Anterior cingulate cortex (tissue), 58 donors: Measurements from ENCODE around the gene EME1.

Experiments used
- DNase-seq, 58 donors: peaks; one replicate each; lab custom pipeline; 2025; lab: John Stamatoyannopoulos, UW

Gene EME1

DNA sequence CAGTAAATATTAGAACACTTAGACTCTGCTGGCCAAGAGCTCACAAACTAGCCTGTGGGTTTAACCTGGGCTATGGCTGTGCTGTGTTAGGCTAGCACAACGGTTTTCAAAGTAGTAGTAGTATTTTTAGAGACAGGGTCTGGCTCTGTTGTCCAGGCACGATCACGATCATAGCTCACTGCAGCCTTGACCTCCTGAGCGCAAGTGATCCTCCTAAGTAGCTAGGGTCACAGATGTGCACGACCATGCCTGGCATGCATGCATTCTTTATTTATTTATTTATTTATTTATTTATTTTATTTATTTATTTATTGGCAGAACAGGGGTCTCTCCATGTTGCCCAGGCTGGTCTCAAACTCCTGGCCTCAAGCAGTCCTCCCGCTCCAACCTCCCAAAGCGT, 10.4 kb upstream of the EME1 start:
- DNase-seq: no peak

DNA sequence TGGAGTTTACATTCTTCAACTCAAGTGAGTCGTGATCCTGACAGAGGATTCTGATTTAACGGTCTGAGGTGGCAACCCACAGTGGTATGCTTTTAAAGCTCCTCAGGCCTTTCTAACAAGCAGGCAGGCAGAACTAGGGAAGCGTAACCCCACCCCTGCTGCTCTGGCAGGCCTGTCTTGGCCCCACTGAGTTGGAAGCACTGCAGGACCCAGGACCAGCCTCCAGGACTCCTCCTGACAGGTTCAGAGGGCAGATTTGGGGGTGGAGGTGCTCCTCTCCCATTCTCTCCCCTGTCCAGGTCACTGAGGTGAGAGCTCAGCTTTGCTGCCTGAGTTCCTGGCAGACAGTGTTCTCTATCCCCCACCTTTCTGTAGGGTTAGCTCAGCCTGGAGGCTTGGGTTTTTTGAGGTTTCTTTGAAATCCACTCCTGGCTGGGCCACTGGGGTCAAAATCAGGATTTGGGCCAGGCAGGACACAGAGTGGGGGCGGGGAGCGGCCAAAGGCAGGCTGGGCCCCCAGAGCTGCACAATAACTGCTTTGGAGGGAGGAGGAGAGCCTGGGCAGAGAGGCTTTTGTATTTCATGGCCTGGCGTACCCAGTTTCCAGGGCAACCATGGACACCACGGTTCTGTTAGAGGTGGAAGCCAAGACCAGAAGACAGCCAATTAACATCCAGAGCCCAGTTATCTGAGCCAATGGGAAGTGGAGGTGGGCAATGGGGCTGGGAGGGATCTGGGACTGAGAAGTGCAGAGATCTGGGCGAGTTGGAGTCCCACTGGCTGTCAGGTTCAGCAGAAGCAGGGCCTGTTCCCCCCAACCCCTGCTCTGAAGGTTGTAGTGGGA, 9.6 kb upstream of the EME1 start:
- peak in 53 of 58 donors; percentile 7 to 92 (median 68) for DNase-seq

DNA sequence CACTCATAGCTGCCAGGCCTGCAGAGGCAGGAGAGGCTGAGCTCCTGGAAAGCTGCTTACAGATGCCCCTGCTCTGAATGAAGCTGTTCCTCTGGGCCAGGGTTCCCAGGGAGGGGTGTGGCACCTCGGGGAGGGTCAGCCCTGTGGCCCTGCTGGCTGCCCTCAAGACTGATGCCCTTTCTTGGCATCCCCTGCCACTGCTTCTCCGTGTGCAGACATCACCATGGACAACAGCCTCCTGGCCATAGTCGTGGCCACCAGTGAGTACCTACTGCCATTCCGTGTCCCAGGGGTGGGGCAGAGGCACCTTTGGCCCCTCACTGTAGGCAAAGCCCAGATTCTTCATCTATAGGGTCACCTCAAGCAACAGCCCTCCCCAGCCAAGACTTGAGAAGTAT, 9.0 kb upstream of the EME1 start:
- DNase-seq: peak in 1 of 58 donors; percentile 46

DNA sequence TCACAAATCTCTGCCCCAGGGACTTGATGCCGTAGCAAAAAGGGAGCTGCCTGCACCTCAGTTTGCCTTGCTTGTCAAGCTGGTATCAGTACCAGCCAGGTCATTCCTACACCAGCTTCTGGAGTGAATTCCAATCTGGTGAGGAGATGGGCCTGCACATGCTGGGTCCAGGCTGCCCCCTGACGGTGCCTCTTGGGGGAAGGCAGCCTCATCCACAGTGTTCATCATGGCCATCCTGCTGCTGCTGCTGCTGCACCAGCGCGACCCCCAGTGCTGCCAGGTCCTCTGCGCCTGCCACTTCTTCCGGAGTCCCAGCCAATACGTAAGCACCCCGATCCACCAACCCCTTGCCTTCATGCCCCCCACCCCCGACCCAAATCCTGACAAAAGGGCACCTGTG, 8.3 kb upstream of the EME1 start:
- DNase-seq: no peak

DNA sequence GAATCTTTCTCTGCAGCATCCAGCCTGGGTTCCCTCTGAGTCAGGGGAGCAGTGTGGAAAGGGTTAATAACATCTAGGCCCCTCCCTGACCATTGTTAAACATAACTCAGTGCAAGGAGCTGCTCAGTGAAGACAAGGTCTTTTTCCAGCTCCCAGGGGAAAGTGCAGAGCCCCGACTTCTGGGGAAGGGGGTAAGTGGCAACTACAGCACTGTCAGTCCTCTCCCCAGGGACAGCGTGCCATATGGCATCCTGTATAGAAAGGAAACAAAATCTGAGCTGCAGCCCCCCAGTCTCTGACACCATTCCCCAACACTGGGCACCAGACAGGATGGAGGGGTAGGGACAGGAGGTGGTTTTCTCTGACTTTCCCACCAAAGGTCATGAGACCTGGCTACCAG, 7.9 kb upstream of the EME1 start:
- no peak for DNase-seq

DNA sequence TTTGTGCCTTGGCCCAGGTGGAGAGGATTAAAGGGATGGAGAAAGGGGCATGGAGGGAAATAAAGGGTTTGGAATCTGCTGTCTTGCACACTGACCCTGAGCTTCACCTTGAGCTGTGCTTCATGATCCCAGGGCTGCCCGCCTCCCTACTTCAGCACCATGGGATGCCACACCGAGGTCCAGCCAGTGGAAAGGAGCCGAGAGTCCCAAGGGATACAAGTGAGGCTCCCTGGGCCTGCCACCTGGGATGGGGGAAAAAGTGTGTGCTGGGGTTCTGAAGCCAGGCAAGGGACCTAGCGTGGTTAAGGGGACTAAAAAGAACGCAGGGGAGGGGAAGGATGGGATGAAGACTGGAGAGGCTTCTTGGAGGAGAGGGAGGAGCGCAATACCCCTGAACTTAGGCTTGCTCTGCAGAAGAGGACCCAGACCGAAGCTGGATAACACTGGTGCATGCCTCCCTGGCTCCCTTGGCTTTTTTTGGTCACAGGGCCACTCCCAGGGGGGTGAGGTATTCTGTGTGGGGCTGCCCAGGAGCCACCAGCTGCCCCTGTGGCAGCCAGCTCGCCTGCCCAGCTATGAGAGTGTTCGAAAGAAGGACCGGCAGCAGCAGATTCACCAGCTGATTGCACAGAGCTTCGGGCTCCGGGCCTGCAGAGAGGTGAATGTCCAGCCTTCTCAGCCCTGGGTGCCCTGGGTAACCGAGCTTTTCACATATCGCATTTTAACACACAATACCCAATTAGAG, 7.2 kb upstream of the EME1 start:
- DNase-seq: no peak

DNA sequence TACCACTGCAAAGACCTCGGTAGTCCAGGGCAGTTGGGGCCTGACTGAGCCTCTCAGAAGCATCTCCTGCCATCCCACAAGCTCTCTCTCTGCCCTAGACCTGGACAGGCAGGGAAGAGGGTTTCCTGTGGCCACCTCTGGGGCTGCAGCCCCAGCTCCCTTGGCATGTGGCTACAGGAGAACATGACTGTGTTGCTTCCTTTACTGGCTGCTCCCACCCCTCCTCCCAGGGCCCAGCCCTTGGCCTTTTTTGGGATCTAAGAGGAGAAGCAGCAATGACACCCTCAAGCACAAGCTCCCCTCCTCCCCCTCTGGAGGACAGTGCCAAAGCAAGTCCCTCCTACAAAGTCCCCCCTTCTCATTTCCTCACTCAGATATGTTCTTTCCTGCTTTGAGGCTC, 5.6 kb upstream of the EME1 start:
- no peak for DNase-seq

DNA sequence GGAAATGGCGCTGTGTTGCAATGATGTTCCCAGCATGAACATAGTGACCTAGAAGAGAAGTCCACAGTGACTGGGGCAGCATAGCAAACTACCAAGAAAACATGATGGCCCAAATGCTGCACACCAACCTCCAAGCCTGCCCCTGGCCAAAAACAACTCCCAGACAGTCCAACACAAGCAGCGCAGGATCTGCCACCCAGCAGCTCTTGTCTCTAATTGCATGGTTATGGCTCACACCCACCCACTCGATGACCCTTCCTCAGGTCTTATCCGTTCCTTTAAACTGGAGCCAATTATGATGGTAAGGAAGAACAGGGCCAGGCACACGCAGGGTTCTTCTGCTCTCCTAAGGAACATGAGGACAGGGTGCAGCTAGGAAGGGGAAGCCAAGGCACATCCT, 3.0 kb upstream of the EME1 start:
- no peak for DNase-seq

DNA sequence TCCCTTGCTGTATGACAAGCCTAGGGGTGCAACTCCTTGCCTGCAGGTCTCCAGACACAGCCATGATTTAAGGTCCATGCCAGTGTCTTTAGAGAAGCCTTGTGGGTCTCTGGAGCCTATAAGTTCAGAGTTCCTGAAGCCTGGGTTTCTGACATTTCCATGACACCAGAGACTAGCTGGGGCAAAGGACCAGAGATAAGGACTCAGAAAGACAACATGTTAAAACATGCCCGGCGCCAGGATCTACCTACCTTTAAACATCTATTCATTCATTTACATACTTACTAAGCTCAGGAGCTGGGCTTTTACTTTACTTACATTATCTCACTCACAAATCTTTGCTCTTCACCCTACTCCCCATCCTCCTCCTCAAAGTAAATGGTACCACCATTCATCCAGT, 1.5 kb upstream of the EME1 start:
- DNase-seq: no peak

DNA sequence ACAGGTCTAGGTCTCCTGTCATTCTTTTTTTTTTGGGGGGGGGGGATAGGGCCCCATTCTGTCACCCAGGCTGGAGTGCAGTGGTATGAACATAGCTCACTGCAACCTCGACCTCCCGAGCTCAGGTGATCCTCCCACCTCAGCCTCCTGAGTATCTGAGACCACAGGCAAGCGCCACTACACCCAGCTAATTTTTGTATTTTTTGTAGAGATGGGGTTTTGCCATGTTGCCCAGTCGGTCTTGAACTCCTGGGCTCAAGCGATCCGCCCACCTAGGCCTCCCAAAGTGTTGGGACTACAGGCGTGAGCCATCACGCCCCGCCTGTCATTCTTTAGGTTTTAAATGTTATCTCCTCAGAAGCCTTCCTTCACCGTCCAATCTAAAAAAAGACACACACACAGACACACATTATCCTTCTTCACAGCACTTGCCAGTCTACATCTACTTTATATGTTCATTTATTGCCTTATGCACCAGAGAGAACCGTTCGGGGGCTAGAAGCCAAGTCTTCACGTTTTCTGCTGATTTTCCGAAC, 739 bp upstream of the EME1 start:
- no peak for DNase-seq

DNA sequence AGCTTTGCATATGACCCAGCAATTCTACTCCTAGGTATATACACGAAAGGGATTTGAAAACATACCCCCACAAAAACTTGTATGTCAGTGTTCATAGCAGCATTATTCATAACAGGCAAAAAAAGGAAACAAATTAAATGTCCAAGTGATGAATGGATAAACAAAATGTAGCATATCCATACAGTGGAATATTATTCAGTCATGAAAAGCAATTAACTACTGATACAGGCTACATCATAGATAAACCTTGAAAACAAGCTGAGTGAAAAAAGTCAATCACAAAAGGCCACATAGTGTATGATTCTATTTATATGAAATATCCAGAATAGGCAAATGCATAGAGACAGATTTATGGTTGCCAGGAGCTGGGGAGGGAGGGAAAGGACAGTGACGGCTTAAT, 676 bp downstream of the EME1 start:
- no peak for DNase-seq

DNA sequence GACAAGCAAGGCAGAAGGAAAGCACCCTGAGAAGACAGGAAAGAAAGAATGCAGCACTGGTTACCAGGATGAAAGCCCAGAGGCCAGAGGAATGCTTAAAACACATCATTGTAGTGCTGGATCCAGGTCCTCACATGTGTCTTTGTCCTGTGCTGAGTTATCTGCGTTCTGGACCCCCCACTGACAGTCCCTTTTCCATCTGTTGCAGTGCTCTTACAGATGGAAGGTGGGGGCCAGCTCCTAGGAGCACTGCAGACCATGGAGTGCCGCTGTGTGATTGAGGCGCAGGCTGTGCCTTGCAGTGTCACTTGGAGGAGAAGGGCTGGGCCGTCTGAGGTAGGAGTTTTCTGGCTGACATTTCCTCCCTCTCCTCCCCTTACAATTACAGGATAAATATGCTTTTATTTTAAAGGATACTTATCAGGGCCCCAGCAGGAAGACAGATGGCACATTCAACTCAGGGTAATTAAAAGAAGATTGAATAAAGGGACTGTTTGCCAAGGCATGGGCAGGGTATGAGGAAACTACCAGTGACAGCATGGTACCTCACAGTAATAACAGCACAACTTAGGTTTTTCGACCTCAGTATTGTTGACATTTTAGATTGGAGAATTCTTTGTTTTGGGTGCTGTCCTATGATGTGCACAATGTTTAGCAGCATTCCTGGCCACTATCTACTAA, 3.0 kb downstream of the EME1 start:
- no peak for DNase-seq

DNA sequence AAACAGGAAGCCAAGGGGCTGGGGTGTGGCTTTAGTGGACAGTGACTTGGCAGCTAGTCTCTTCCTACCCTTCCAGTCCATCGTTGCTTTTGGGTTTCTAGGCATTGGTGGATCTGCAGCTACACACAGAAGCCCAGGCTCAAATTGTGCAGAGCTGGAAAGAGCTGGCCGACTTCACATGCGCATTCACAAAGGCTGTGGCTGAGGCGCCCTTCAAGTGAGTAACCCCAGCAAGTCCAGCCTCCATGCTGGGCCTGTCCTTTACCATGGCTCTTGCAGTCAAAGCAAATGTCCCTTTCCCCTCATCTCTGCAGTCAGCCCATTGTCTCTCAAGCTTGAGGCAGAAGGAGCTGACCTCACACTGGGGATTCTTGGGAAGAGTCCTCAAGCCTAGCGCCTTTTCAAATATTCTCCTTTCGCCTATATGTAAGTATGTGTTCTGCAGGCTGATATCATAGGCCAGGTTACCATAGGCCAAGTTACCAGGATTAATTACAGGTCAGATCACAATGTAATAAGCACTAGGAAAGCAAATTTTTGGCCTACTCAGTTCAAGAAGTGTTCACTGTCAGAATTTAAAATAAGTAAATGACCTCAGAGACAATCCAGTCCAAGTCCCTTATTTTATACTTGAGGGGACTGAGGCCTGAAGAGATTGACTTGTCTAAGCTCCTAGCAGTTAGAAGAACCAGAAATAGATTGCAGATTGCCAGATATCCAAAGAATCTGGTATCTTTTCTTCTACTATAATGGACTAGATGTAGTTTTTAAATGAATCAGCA, 6.5 kb downstream of the EME1 start:
- DNase-seq: no peak

DNA sequence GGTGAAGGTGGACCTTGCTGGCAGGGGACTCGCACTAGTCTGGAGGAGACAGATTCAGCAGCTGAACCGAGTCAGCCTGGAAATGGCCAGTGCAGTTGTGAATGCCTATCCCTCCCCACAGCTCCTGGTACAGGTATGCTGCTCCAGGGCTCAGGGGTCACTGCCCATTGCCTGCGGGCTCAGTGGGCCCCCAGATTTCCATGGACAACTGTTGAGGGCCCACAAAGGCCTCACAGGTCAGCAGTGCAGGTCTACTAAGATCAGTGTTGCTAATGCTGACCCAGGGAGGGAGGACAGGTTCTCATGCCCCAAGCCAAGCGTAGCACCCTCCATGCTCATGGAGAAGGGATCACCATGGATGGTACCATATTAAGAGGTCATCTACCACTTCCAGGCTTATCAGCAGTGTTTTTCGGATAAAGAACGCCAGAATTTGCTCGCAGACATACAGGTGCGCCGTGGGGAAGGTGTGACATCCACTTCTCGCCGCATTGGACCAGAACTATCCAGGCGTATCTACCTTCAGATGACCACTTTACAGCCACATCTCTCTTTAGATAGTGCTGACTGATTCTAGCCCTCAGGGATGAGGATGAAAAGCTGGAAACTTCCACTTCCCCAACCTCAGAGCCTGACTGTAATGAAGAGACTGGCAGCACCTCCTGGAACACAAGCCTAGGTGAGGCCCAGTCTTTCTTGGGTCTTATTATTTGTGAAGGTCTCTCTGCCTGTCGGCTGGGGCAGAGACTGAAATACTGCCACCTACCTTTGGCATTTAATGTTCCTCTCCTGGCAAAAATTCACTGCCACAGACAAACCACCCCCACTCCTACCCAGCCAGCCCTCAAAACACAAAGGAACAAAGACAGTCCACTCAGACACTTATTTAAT, 7.6 kb downstream of the EME1 start:
- DNase-seq: no peak

DNA sequence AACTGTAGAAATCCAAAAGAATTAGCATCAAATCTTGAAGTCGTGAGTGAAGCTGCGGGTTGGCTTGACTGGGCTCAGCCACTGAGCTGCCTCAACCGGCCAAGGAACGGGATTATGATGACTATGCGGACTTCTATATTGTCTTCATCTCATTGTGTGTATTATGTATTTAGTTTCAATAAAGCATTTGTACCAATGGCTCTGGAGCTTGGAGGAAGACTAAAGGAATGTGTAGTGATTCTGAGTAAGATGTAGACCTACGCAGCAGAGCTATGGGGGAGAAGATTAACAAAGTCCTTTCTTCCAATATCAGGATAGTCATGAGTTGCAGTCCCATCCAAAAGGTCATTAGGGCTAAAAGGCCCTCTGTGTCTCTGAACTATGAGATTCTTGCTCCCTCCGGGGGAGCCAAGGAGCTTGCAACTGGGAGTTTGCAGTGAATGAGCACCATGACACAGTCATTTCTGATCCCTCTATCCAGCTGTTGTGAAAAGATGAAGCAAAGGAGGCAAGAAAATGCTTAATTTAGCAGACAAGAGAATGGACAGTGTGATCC, 8.3 kb downstream of the EME1 start:
- no peak for DNase-seq

DNA sequence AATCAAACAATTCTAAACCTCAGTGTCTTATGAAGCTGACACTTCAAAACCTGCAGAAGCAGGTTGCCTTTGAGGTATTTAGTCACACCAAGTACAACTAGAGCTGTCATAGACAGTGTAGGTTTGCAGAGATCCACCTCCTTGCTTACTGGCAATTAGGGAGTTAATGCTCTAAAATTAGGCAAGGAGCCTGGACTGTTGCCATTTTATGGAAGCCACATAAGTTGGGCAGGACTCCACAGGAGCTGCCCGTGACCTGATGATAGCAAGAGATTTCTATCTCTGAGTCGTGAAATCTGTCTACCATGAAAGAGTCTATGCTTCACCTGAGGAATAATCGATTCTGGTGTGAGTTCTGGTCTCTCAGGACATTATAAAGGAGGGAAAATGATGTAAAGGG, 8.9 kb downstream of the EME1 start:
- no peak for DNase-seq

DNA sequence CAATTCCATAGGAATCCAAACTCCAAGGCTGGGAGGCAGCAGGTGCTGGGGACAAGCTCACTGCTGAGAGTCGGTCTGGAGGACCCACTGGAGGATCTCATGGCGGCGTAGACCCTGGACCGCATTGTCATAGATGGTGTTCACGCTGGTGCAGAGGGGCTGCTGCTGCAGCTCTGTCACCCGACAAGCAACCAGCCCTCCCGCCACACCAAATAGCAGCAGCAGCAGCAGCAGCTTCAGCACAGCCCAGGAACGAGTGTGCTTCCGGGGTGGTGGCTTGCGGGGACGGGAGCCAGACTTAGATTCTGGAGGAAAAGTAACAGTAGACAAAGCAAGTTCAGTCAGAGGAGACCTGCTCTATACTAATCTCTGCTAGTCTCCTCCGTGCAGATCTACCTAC, 9.9 kb downstream of the EME1 start:
- DNase-seq: no peak

DNA sequence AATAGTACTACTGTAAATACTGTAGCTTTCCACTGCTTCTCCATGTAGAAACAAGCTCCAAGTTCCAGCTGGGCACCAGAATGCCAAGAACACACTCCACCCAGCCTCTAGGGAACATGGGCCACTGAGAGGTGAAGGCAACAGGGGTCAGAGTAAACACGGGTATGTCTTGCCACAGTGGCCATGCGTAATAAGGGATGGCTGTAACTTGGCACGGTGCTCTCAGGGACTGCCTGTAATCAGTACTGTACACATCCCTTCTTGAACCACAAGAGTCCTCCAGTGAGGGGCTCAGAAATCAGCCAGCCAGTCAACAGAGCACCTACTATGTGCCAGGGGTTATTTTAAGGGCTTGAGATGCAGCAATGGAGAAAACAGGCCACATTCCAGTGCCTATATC, 13.5 kb downstream of the EME1 start:
- no peak for DNase-seq

DNA sequence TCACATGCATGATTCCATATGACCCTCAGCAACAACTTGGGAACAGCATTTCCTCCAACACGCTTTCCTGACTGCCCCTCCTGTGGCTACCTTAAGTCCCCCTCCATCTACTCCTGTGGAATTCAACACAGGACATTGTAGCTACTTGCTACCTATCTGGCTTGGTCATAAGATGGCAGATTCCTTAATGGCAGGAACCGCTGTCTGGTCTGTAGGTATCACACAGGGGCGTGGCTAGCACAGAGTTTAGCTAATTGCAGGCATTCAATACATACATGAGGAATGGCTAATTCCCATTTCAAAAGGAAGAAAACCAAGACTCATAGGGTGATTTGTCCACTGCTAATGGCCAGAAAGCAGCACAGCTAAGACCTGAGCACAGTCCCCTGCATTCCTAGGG, 15.7 kb downstream of the EME1 start:
- DNase-seq: no peak
